ENCODE measurements around the gene SLC45A1.

Gene SLC45A1

GRCh38 chr1:8343044-8343443 is 25.1 kb downstream of the SLC45A1 start:
- peaks cover 3% of the 10 kb centered on the region; the same call in 1 of the 2 replicates for H3K27me3 ChIP-seq (ENCODE audit: insufficient read depth, low read depth)
- no peak overlapping the region for H3K27ac ChIP-seq
- H3K9ac ChIP-seq = no peak overlapping the region
- no peak overlapping the region for H2AFZ ChIP-seq (ENCODE audit: low read depth)
- H3K4me1 ChIP-seq (ENCODE audit: low read depth, poor library complexity, severe bottlenecking) = no peaks in the 10 kb centered on the region
- H3K36me3 ChIP-seq (ENCODE audit: insufficient read depth) = no peaks in the 10 kb centered on the region
- H4K20me1 ChIP-seq (ENCODE audit: insufficient read depth) = no peaks in the 10 kb centered on the region
- H3K4me3 ChIP-seq (IDR thresholded peaks at IDR 0.05; ENCODE audit: insufficient read depth, low read depth, low read length) = no peak overlapping the region
- TF ChIP-seq CTCF (conservative IDR thresholded peaks at IDR 0.05; ENCODE audit: low read depth, low read length) = no peak
- H3K79me2 ChIP-seq (ENCODE audit: insufficient read depth, low read depth) = no peaks in the 10 kb centered on the region
- no peak overlapping the region for H3K4me2 ChIP-seq

DNA sequence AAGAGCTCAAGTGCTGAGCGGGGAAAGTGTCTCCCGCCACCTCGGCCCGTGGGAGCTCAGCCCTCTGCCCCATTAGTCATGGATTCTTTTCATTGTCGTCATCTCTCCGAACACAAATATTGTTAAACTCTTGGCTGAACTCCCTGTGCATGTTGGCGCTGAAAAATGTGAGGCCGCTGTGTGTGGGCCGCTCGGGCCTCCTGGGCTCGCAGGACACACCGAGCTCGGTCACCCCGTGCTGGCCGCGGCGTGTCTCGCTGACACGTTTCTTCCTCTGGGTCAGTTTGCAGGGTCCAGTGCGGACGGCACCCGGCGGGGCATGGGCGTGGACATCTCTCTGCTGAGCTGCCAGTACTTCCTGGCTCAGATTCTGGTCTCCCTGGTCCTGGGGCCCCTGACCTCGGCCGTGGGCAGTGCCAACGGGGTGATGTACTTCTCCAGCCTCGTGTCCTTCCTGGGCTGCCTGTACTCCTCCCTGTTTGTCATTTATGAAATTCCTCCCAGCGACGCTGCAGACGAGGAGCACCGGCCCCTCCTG is 25.6 kb downstream of the SLC45A1 start:
- Histone ChIP-seq H3K36me3 (ENCODE audit: insufficient read depth) (no peaks in the 10 kb centered on the region), H3K79me2 (ENCODE audit: insufficient read depth, low read depth) (no peaks in the 10 kb centered on the region), H3K27me3 (ENCODE audit: insufficient read depth, low read depth) (peaks cover 3% of the 10 kb centered on the region; the same call in 1 of the 2 replicates), H3K4me3 (IDR thresholded peaks at IDR 0.05; ENCODE audit: insufficient read depth, low read depth, low read length) (no peak overlapping the region), H4K20me1 (ENCODE audit: insufficient read depth) (no peaks in the 10 kb centered on the region), H3K27ac (no peak overlapping the region), H2AFZ (ENCODE audit: low read depth) (no peak overlapping the region), H3K4me2 (no peak overlapping the region), H3K9ac (no peak overlapping the region), H3K4me1 (ENCODE audit: low read depth, poor library complexity, severe bottlenecking) (no peaks in the 10 kb centered on the region)
- TF ChIP-seq CTCF (conservative IDR thresholded peaks at IDR 0.05; ENCODE audit: low read depth, low read length) = no peak

DNA sequence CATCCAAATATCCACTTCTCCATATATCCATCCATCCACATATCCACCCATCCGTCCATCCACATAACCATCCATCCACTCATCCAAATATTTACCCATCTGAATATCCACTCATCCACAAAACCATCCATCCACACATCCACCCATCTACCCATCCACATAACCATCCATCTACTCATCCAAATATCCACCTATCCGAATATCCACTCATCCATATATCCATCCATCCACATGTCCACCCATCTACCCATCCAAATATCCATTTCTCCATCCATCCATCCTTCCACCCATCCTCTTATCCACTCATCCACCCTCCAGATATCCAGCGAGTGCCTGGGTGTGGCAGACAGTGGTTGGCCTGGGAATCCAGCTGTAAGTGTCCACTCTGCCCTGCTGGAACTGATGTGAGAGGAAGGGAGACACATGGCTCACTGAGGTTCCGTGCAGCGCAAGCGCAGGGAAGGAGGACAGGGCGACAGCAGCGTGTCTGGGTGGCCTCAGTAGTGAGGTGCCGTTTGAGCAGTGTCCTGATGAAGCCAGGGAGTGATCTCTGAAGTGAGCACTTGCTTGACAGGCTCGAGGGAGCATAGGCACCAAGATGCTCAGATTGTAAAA is 27.1 kb downstream of the SLC45A1 start:
- no peak for TF ChIP-seq CTCF (conservative IDR thresholded peaks at IDR 0.05; ENCODE audit: low read depth, low read length)
- Histone ChIP-seq H3K36me3 (ENCODE audit: insufficient read depth) (no peaks in the 10 kb centered on the region), H3K79me2 (ENCODE audit: insufficient read depth, low read depth) (no peaks in the 10 kb centered on the region), H3K4me1 (ENCODE audit: low read depth, poor library complexity, severe bottlenecking) (no peaks in the 10 kb centered on the region), H3K4me3 (IDR thresholded peaks at IDR 0.05; ENCODE audit: insufficient read depth, low read depth, low read length) (no peak overlapping the region), H3K9ac (no peak overlapping the region), H3K27me3 (ENCODE audit: insufficient read depth, low read depth) (peaks cover 3% of the 10 kb centered on the region; the same call in 1 of the 2 replicates), H3K27ac (no peak overlapping the region), H3K4me2 (no peak overlapping the region), H2AFZ (ENCODE audit: low read depth) (no peak overlapping the region), H4K20me1 (ENCODE audit: insufficient read depth) (no peaks in the 10 kb centered on the region)

DNA sequence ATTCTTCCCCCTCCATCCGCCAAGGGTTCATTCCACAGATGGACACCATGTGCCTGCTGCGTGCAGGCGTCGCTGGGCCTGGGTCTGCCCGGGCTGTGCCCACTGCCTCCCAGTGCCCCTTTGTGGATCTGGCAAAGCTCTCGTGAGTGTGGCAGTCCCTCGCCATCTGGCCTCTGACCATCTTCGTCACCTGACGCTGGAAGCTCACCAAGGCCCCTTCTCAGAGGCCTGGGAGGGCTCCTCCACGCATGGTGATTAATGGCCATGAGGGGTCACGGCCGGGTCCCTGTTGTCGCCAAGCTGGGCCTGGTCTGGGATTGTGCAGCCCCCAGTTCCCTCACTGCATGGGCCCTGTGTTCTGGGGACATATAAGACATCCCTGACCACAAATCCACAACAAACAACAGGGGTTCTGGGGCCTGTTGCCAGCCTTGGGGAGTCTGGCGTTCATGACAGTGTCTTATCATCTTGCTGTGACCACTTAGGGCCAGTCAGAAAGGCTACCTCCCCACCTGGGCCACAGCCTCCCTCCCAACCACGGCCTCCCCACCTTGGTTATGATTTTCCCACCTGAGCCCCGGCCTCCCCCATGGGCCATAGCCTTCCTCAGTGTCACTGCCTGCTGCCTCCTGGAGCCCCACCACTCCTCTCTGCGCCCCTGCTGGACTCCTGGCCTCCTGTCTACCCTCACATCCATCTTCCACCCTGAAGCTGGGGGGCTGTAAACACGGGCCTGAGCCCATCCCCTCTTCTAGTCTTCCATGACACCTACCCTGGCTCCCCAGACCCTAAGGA is 27.9 kb downstream of the SLC45A1 start:
- H3K27ac ChIP-seq = no peak overlapping the region
- no peak overlapping the region for H3K4me2 ChIP-seq
- no peaks in the 10 kb centered on the region for H3K4me1 ChIP-seq (ENCODE audit: low read depth, poor library complexity, severe bottlenecking)
- no peak overlapping the region for H3K9ac ChIP-seq
- H2AFZ ChIP-seq (ENCODE audit: low read depth) = no peak overlapping the region
- no peaks in the 10 kb centered on the region for H3K36me3 ChIP-seq (ENCODE audit: insufficient read depth)
- H4K20me1 ChIP-seq (ENCODE audit: insufficient read depth) = no peaks in the 10 kb centered on the region
- H3K27me3 ChIP-seq (ENCODE audit: insufficient read depth, low read depth) = no peaks in the 10 kb centered on the region
- no peaks in the 10 kb centered on the region for H3K79me2 ChIP-seq (ENCODE audit: insufficient read depth, low read depth)
- H3K4me3 ChIP-seq (IDR thresholded peaks at IDR 0.05; ENCODE audit: insufficient read depth, low read depth, low read length) = no peak overlapping the region
- no peak for TF ChIP-seq CTCF (conservative IDR thresholded peaks at IDR 0.05; ENCODE audit: low read depth, low read length)
